Endometrial microvascular endothelial cells (primary cell): ENCODE data around the gene STIM2. TPM values are rescaled to one million over a fixed set of nuclear protein-coding genes. Genes with fewer than 3 reads are reported as not detected.
"Not testable (repeated sequence)": the region's sequence is repeated elsewhere in the genome, so short reads cannot be mapped to it uniquely, and the experiment has no call there.

Experiments used
- in situ Hi-C: cut with HindIII; loops from 2 replicates; pipeline ENCODE4 v1.10.0; 2017; ENCODE audit warnings: low sequenced_read_pairs, low pct_unique_long_range_greater_than_20kb; ENCODE audit errors: inconsistent ontology term
- total RNA-seq: library from RNA; depleted of rRNA; stranded (reverse); fragments of >200 nt; gene quantifications from one replicate; pipeline ENCODE4 v1.2.3, GENCODE V29; 2015; ENCODE audit errors: inconsistent ontology term

Gene STIM2
- total RNA-seq, result 12.4 TPM

DNA sequence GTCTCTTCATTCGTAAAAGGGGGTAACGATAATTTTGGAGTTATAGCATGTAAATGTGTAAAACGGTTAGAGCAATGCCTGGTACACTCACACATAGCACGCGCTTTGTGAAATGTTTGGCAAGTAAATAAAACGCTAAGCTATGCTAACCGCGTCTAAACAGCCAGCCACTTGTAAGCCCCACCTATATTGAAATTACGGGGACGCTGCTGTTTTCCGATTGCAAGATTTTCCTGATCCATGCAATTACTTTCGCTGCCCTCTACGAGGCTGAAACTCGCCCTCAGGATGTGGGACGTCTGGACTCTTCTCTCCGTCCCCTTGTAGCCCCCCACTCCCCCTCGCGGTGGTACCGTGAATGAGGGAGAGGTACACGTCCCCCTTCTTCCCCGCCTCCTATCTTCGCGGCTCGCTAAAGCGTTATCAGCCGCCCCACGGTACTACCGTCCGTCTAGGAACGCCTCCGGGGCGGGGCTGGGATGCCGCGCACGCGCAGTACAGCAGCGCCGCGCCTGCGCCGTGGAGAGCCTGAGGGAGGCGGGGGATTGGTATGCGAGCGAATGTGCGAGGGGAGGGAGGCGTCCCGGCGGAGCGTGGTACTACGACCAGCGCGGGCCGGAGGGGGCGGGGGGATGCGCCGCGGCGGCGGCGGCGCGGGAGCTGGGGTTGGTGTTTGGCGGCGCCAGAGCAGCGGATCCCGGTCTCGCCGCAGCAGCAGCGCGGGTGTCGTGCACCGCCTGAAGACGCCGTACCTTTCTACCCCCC lies at the start of gene STIM2:
Gene STIM2 (plus strand): TSS at position 685 of the 765 bp plus-strand sequence.
- in situ Hi-C loops, result no loop called here

DNA sequence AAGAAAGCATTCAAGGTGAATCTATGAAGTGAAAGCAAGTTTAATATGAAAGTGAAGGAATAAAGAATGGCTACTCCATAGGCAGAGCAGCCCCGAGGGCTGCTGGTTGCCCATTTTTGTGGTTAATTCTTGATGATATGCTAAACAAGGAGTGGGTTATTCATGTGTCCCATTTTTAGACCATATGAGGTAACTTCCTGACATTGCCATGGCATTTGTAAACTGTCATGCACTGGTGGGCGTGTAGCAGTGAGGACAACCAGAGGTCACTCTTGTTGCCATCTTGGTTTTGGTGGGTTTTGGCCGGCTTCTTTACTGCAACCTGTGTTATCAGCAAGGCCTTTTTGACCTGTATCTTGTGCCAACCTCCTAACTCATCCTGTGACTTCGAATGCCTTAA lies 49.1 kb upstream of the STIM2 start:
- in situ Hi-C loops, result not testable (repeated sequence)

DNA sequence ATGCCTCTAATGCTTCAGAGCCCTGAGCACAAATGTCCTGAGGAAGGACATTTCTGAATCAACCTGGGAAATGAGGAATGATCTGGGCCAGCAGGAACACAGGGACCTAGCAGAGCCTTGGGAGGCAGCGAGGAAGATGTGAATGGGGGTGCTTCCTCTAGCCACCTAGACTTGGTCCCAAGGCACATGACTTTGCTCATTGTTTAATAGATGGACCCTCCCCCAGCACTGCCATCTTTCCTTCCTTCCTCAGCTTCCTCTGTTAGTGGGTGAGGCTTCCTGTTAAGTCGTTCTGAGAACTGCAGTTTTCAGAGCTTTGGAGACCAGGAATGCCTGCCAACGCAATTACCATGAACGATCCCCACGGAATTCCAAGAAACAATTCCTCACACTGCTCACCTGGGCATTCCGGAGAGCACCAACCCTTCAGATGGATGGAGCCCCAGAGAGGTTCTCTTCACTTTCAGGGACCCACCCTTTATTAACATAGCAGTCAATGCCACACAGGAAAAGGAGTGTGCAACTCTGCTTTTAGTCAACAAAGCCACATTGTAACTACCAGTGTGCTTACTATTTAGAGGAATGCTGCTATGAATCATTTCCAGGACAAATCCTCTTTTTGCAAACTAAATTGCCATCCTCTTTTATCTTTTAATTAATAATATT lies 48.5 kb upstream of the STIM2 start:
- in situ Hi-C loops, result no loop called here

DNA sequence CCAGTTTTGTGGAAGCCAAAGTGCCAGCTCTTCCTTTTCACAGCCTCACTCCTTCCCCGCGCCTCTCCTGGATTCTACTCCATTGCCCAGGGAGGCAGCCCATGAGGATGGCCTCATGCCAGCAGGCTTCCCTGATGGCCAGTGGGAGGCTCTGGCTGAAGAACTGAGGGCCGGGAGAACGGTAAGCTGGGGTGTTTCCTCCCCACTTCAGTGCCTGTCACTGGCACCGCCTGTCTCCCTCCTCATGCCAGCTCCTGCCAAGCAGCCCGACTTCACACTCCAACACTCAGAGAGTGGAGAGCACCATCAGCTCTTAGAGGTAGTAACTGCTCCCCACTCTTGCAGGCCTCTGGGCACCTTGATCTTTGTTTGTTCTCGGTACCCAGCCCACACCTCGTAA lies 46.9 kb upstream of the STIM2 start:
- in situ Hi-C loops, result no loop called here

DNA sequence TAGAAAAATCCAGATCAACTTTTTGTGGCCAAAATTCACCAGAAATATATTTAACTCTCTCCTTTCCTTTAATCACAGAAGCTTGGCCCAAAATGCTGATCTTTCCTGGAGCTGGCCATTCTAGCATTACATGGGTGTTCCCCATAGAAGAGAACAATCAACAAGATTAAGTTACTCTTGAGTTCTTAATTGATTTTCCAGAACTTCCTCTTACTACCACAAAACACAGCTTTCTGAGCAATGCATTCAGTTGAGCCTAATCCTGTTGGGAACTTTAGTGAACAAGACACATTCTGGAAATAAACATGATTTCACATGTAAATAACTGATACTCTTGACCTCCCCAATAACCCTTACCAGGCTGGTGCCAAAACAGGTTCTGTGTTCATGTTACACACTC lies 45.4 kb upstream of the STIM2 start:
- in situ Hi-C loops, result no loop called here

DNA sequence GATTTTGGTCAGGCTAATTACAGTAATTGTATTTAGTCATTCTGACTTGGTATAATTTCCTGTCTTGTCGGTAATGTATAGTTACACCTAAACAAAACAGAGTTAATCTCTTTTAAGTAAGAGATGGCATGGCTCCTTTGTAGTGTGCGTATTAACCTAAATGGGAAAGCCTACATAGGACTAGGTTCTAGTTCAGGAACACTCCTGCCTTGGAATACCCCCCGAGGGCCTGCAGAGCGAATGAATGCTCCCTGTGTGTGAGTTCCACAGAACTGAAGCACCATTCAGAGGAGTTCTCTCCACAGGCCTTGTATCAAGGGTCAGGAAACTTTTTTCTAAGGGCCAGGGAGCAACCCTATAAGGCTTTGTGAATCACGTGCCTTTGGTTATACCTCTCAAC lies 44.9 kb upstream of the STIM2 start:
- in situ Hi-C loops, result no loop called here

DNA sequence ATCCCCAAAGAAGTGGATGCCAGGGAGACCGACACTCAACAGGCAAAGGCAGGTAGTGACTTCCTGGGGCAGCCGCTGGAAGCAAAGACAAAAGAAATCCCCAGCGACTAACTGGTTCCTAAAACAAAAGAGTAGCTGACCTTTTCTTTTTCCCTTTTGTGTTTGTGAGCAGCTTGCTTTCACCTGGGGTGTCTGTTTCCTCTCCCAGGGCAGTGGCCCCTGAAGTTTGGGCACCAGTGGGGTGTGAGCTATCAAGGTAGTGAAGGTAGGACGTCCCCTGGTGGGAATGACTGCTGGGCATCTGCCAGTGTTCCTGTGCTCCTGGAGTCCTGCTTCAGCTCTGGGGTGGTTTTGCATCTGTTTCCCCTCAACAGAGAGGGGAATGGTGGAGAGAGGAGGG lies 41.6 kb upstream of the STIM2 start:
- in situ Hi-C loops, result no loop called here

DNA sequence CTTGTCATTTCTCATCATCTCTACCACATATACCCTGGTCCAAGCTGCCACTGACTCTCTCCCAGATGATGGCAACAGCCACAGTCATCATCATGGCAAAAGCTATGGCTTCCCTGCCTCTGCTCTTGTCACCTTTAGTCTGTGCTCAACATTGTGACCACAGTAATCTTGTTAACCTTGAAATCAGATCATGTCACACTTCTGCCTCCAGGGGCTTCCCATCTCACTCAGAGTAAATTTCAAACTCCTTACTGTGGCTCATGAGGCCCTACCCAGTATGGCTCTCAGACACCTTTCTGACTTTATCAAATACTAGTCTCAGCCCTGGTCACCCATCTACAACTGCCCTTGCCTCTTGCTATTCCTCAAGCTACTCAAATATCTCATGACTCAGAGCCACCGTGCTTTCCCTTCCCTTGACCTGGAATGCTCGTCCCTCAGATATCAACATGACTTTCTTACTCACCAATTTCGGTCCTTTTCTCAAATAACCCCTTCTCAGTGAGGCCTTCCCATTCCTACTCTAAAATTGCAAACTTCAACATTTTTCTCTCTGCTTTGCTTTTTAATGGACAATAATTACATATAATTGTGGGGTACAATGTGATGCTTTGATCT lies 41.1 kb upstream of the STIM2 start:
- in situ Hi-C loops, result no loop called here

DNA sequence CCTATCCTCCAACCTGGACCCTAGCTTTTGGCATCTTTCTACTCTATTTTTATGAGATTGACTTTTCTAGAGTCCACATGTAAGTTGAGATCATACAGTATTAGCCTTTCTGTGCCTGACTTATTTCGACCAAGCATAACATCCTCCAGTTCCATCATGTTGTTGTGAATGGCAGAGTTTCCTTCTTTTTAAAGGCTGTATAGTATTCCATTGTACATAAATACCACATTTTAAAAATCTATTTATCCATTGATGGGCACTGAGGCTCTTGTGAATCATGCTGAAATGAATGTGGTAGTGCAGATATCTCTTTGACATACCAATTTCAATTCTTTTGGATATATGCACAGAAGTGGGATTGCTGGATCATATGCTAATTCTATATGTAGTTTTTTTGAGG lies 40.3 kb upstream of the STIM2 start:
- in situ Hi-C loops, result no loop called here

DNA sequence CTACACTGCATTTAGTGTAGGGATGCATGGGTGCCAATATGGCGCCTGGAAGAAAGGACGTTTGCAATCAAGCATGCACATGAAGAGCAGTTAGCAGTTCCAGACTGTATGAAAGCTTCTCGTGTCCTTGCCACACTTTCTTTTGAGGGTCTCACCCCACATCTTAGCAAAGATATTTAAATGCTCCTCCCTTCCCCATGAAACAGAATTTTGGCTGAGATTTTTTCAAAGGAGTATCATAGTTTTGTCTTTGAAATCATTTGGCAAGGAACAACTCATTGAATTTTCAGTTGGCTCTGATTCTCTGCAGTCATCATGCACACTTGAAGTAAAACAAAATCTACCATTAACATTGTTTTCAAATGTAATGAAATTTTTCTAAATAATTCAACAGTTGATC lies 39.6 kb upstream of the STIM2 start:
- in situ Hi-C loops, result no loop called here

DNA sequence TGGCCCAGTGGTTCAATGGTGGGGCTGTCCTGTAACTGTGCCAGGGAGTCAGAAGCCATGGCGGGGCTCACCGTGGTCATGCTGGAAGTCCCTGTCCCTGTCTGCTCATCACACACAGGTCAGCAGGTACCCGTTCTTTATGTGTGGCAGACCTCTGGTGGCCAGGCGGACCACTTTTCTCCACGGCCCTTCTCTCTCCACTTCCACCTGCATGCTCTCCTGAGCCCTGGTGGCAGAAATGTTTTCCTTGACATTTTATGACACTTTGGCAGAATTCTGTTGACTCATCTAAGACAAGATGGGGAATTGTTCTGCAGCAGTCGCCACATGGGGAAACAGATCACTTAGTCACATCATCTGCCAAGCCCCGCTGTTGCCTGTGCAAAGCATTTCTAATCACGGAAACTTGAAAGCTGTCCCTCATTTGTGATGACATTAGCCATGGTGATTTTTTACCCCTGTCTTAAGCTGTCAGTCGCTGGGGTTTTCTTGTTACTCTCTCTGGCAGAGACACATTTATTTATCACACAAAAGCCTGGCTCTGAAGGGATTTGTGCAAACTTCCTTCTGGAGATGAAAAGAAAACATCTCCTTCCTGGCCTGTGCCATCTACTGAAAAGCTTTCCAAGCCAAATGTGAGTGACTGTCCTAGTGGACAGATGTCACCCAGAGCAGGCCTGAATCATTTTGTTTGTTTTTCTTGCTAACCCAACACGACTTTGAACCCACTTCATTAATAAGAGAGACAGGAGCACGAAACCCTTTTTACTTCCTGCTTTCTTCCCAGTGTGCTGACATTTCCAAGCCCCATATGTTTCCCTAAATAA lies 38.8 kb upstream of the STIM2 start:
- in situ Hi-C loops, result no loop called here

DNA sequence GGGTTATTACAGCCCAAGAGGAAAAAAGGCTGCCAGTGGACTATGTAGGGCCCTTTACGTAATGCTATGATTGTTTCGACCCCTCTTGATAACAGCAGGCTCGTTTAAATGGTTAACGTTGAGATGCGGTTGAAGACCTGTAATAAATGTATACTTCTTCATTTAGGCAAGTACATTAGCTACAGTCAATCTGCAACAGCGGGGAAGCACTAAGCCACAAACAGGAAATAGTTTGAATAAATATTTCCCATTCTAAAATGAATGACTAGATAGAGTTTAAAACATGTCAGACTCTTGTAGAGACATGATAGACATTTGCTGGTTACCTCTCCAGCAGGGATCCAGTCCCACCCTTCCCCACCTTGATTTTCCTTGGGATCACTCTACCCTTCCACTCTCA lies 38.1 kb upstream of the STIM2 start:
- in situ Hi-C loops, result no loop called here

DNA sequence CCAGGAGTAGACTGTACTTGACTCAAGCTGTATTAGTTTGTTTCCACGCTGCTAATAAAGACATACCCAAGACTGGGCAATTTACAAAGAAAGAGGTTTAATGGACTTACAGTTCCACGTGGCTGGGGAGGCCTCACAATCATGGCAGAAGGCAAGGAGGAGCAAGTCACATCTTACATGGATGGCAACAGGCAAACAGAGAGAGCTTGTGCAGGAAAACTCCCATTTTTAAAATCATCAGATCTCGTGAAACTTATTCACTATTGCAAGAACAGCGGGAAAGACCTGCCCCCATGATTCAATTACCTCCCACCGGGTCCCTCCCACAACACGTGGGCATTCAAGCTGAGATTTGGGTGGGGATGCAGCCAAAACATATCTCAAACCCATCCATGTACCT lies 37.7 kb upstream of the STIM2 start:
- in situ Hi-C loops, result not testable (repeated sequence)

DNA sequence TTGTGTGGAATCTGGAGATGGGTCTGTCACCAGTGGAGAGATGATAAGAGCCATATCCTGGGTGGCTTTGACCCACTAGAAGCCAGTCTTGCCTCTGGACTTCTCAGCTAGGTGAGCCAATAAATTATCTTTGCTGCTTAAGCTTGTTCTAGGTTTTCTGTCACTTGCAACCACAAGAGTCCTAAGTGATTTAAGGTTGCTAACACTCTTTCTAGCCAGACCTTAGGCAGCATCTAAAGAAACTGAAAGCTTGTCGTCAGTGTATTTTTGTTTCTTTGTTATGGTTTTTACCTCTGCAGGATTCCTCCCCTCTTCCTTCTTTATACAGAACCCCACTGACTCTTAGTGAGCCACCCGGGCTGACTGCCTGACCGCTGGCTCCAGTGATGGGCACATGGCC lies 37.1 kb upstream of the STIM2 start:
- in situ Hi-C loops, result no loop called here

DNA sequence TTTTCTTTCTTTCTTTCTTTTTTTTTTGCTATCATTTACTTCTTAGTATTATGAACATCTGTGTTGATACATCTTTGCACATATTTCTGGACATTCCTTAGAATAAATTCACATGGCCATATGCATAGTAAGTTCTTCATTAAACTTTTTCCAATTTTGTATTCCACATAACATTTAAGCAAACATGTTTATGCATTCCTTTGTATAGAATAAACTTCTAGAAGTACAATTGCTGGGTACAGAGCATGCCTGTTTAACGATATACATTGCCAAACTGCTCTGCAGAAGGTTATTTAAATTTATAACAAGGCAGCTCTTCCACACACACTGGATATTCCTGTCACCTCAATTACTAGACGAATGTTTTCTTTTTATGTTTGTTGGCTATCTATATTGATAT lies 36.0 kb upstream of the STIM2 start:
- in situ Hi-C loops, result no loop called here

DNA sequence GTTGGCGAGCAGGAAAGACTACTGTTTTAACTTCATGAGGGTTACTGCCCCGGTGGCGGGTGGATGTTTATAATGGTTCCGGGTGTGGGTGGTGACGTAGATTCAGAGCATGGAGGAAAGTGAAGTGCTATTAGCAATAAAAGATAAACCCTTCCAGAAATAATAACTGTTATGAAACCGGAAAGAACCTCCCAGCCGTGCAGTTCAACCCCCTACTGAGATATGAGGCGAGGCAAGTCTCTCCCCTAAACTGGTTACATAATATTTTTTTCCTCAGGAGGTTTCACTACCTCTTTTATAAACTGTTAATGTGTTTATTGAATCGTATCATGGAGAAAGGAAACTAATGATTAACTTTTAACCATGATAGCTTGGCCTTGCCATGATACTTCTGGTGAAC lies 33.9 kb upstream of the STIM2 start:
- in situ Hi-C loops, result no loop called here

DNA sequence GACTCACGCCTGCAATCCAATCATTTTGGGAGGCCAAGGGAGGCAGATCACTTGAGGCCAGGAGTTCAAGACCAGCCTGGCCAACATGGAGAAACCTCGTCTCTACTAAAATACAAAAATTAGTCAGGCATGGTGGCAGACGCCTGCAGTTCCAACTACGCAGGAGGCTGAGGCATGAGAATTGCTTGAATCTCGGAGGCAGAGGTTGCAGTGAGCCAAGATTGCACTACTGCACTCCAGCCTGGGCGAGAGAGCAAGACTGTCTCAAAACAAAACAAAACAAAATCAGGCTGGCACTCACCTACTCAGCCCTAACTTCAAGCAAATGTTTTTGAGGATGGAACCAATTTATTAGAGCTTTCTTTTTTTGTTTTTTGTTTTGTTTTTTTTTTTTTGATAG lies 33.3 kb upstream of the STIM2 start:
- in situ Hi-C loops, result not testable (repeated sequence)

DNA sequence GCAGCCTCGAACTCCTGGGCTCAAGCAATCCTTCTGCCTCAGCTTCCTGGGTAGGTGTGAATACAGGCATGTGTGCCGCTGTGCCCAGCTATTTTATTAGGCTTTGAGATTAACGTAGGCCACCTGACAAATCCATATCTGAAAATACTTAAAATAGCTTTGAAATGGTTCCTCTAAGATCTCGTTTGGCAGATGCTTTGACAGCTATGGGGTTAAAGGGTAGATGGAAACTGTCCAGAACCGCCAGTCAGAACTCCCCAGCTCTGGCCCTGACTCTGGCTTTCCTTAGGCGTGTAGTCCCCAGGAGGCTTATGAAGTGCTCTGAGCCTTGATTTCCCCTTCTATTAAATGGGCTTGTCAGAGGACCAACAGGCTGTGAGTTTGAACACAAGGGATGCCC lies 32.8 kb upstream of the STIM2 start:
- in situ Hi-C loops, result no loop called here

DNA sequence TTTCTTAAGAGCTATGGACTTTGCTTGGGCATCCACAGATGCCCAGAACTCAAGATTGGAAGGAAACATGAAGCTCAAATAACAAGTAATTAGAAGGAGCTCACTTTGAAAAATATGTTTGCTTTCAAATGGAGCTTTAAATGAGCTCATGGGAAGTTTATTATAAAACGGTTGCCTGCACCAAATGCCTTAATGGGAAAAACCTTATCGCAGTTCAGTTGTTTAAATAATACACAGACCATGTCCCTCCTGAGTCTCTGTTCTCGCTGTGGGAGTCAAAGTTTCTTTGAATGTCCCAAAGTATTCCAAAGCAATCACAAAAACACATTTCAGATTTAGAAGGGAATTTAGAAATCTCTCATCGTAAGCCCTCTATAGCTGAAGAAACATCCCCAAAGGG lies 31.6 kb upstream of the STIM2 start:
- in situ Hi-C loops, result no loop called here
